ENCODE data around the gene ARHGEF39.
A peak's percentile ranks its signal among the peaks of the same experiment; 100 is the strongest.
"Not testable (repeated sequence)": the region's sequence is repeated elsewhere in the genome, so short reads cannot be mapped to it uniquely, and the experiment has no call there.

The ARHGEF39 gene

DNA sequence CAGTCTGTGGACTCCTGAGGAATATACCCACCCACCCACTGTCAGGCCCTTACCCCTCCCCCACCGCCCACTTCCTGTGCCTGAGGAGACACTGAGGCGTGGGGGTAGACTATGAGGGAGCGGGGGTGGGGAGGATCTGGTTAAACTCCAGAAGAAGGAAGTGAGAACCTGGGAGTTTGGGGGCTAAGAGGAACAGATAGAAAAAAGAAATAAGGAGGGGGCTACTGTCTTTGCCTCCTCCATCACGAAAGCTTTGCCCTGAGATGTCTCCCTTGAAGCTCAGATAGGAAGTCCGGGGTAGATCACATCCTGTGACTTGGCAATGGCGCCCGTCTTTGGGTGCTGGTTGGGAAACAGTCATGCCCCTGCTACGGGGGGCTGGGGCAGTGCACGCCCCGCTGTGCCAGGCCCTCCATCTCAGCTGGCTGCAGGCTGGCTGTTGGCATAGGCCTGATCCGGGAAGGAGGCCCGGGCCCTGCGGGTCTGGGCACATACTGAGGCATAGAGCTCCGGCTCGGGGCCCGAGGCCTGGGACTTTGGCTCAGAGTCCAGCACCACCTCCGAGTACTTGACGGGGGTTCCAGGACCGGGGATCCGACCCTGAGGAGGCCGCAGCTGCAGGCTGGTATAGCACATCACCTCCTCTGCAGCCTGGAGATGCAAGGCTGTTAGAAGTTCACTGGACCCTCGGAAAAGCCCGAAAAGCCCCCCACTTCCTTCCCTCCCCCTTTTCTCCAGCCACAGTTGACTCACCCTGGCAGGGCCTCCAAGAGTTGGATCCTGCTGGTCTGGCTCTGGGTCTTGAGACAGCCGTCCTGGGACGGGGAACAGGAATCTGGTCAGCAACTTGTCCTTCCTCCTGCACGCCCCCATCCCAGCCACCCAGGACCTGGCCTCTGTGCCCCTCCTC, 15.3 kb downstream of the ARHGEF39 start:
- DNase-seq: no peak

DNA sequence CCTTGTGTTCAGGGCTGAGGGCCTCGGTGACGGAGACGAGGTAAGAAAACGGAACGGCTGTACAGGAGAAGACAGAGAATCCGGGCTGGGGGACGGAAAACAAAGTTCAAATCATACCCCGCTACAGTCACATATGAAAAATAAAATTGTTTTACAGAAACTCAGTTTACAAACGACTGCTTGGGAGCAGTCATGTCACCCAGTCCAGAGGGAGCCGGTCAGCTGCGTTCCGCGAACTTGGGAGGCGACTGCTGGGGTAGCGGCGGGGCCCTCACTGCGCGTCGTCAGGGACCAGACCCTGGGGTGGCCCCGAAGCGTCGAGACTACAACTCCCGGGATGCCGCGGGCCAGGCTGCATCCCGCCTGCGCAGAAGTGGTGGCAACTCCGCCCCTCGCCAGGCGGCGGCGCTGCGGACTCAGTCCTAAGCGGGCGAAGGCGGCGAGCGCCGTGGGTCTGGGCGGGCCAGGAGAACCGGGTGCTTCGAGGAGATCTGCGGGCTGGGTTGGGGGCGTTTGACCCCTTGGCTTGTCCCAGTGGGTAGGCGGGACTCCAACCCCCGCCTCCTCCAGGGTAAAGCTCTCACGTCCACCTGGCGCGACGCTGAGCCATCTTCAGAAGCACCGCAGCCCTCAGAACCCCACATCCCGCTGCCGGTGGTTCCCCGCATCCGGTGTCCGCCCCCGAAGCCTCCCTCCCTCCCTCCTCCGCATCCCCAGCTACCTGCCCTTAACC, 18.3 kb downstream of the ARHGEF39 start:
- DNase-seq: peak; percentile 91

GRCh38 chr9:35646153-35646532, 18.9 kb downstream of the ARHGEF39 start:
- DNase-seq: peak; percentile 75

- DNase-seq: not testable (repeated sequence)
Observed at GRCh38 chr9:35645736-35646135, 19.3 kb downstream of the ARHGEF39 start.

DNA sequence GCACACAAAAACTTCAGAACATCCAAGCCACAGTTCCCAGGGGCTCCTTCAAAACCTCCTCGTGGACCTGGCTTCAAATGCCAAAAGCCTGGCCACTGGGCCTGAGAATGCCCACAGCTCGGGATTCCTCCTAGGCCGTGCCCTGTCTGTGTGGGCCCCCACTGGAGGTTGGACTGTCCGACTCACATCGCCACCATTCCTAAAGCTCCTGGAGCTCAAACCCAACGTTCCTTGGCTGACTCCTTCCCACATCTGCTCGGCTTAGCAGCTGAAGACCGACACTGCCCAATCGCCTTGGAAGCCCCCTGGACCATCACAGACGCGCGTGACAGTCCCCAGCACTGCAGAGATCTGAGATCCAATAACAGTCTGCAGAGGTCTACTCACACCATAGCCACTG, 21.9 kb downstream of the ARHGEF39 start:
- DNase-seq: no peak

DNA sequence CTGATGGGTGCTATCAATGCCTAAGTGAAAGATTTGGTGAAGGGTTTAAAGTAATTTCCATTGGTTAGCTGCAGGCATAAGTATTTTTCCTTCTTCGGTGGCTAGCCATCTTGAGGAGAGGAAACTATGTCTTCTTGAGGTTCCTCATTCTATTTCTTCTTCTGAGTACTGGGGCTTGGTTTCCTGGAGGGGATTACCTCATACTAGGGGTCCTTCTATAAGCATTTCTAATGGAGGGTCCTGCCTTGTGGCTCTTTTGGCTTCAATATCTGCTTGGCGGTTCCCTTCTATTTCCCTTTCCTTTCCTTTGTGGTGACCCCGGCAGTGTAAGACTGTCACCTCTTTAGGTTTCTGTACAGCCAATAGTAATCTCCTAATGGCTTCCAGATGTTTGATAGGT, 23.5 kb downstream of the ARHGEF39 start:
- not testable (repeated sequence) for DNase-seq

DNA sequence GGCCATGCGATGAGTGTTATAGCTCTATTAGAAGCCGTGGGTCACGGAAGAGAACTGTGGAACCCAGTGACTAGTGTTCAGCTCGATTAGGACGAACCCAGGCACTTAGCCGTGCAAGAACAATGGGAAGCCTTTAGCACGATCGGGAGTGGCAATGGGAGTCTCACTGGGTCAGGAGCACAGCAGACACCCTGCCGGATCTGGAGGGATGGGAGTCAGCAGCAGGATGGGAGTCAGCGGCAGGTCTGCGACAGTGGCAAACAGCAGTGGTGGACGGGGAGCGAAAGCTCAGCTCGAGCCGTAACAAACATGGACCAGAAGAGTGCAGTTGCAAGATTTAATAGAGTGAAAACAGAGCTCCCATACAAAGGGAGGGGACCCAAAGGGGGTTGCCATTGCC, 24.6 kb downstream of the ARHGEF39 start:
- DNase-seq: not testable (repeated sequence)

- no peak for DNase-seq
Observed at GRCh38 chr9:35639631-35640030, 25.4 kb downstream of the ARHGEF39 start.

DNA sequence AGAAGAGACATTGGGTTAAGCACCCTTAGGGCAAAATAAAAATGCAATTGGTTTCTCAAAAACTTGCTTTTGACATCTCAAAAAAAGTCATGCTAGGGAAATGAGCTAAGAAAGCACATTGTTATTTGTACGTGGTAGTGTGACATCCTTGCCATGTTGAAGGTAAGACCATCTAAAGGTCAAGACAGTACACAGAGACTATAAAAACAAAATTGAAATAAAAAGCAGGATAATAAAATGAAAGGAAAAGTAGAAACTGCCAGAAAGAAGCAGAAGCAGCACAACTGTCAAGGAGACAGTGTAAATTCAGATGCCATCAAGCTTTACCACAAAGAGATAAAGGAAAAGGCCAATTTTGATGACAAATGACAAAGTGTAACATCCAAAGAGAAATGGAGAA, 25.8 kb downstream of the ARHGEF39 start:
- not testable (repeated sequence) for DNase-seq

- not testable (repeated sequence) for DNase-seq
Observed at GRCh38 chr9:35638751-35639150, 26.2 kb downstream of the ARHGEF39 start.

GRCh38 chr9:35637427-35637955, 27.5 kb downstream of the ARHGEF39 start:
- not testable (repeated sequence) for DNase-seq

- DNase-seq: not testable (repeated sequence)
Observed at GRCh38 chr9:35636877-35637246, 28.1 kb downstream of the ARHGEF39 start.

DNA sequence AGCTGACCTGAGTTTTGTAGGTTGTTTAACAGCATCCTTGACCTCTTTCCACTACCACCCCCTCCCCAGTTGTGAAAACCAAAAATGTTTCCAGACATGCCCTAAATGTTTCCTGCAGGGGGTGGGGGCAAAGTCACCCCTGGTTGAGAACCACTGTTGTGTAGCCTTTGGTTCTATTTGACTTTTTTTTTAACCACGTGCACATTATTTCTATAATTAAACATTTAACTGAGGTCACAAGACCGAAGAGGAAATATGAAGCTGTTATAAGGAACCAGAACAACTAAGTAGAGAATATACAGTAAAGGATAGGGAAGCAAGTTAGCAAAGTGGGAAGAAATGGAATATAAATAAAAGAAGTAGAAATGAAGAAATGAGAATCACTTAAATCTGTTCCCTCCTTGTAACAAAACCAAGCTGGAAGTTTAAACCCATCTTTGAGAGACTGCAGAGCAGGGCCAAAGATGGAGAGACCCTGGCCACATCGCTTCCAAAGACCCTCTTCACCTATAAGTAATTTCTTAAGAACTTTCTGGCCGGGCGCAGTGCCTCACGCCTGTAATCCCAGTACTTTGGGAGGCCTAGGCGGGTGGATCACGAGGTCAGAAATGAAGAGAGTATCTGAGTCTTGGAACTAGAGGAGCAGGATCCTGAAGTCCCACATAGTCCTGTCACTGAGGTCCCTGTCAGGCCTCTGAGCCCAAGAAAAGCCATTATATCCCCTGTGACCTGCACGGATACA, 28.7 kb downstream of the ARHGEF39 start:
- no peak for DNase-seq

GRCh38 chr9:35635730-35636129, 29.3 kb downstream of the ARHGEF39 start:
- DNase-seq: no peak

DNA sequence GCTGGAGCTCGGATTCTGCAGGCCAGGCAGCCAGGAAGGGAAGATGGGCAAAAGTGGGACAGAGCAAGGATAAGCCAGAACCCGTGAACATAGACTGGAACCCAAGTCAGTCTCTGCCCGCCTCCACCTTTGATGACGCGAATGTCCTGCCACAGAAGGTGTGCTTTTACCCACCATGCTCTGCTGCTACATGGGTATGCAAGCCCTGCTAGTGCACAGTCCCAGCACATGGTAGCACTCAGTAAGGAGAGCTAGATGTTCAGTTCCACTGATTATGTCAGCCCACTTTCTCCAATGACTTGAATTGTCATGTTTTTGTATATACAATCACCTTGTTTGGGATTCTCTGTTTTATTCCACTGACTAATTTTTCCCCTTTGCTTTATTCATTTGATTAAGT, 35.4 kb downstream of the ARHGEF39 start:
- no peak for DNase-seq

DNA sequence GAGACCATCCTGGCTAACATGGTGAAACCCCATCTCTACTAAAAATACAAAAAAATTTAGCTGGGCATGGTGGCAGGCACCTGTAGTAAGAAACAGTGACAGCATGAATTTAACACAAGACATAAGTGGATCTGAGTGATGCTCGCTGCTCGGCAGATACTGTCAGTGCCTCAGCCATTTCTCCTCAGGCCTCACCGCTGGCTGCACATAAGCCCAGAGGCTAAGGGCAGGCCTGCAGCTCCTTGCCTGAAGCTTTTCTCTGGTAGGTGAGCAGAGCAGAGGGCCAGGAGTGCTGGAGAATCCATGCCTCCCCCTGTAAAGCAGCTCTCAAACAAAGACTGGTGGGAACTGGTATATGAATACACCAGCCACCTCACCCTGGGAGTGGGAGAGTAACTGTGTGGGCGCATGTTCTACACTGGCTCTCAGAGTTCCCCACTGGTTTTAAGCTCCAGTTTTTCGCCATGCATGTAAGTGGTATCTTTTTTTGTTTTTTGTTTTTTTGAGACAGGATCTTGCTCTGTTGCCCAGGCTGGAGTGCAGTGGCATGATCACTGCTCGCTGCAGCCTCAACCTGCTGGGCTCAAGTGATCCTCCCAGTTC, 36.5 kb downstream of the ARHGEF39 start:
- no peak for DNase-seq

- no peak for DNase-seq
Observed at GRCh38 chr9:35627575-35627974, 37.4 kb downstream of the ARHGEF39 start.

- no peak for DNase-seq
Observed at GRCh38 chr9:35619800-35620158, 45.2 kb downstream of the ARHGEF39 start.

DNA sequence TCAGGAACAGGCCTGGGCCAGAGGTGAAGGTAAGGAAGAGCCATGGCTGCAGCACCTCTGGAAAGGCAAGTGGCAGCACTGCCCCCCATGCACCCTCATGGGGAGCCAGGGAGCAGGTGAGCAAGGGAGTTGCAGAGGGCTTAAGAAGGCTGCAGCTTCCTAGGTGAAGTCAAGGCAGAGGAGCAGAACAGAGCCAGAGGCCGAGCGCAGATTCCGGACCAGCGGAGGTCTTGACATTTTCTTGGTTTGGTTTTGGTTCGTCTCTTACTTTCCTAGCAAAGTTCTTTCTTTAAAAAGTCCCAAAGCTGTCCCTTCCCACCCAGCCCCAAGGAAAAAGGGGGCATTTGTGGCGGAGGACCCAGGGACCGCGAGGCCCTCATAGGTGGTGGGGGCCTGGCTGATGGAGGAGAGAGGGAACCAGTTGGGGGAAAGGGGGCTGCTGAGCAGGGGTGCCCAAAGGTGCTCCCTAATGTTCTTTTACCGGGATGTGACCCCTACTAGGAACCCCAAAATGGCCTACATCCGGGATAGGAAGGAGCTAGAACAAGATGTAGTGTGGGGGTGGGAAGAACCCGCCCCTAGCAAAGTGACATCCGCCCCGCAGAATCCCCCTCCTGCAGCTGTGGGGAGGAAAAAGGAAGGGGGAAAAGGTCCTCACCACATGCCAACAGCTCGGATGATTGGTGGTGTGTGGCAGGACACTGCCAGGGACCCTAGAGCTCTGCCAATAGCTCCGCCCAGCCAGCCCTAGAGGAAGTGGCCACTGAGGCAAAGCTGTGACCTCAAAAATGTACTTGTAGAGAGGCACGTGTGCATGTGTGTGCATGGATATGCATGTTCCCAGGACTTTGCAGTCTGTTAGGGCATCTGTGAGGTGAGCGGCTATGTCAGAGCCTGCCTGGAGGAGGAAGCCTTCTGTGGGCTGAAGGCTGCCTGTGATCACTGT, 45.9 kb downstream of the ARHGEF39 start:
- no peak for DNase-seq

DNA sequence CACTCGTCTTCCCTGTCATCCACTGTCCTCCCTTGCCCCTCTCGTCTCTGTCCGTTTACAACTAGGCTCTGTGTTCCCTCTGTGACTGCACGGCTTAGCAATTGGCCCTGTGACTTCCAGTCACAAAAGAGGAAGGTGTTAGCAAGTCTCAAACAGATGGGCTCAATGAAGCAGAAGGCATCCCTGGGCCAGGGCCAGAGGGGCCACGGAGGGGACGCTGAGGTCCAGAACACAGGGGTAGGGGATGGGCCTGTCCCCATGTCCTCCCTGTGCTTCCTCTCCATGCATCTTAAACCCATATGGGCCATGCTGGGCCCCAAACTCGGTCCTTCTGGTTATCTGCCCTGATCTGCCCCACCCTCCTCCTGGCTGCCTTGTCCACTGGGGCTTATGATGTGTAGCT, 46.7 kb downstream of the ARHGEF39 start, which contains the start of gene CD72:
TSS of gene CD72 (minus strand) at position 89 of the 403 bp plus-strand sequence. CDS start 110 bp downstream, outside the sequence.
- DNase-seq: no peak

- no peak for DNase-seq
Observed at GRCh38 chr9:35617548-35617947, 47.4 kb downstream of the ARHGEF39 start.
